ENCODE data around the gene KIRREL1.

Gene KIRREL1

DNA sequence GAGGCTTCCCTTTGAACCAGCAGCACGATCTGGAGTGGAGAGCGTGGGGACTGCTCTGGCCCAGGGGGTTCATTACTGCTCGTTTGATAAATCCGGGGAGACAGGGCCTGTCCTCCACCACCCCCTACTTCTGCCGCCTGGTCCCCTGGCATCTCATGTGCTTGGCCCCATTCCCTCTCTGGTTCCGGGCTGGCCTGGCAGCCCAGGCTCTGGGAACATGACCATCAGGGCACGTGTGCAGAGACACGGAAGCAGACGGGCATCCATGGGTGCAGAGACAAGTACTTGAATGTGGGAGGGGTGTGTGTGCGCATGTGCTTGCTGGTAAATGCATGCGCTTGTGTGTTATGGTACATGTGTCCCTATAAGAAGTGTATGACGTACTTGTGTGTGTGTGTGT lies 75.5 kb downstream of the KIRREL1 start:
- no peak for DNase-seq (ENCODE audit: low read depth in 2 of 3, low spot score in 1 of 3)

DNA sequence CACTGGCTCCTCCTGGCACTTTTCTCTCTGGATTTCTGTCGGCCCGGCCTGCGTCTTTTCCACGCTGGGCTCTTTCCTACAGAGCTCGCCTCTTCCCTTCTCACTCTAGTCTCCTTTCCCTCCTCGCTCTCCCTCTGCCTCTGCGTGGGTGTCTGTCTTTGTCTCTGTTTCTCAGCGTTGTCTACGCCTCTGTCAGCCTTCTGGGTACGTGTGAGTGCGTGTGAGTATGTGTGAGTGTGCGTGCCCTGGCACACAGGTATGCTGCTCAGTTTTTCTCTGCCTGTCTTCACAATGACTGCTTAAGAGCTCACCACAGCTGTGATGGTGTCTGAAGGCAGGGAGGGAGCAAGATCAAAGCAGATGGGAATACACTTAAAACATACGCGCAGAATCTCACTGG lies 77.7 kb downstream of the KIRREL1 start:
- no peak for DNase-seq (ENCODE audit: low read depth in 2 of 3, low spot score in 1 of 3)

DNA sequence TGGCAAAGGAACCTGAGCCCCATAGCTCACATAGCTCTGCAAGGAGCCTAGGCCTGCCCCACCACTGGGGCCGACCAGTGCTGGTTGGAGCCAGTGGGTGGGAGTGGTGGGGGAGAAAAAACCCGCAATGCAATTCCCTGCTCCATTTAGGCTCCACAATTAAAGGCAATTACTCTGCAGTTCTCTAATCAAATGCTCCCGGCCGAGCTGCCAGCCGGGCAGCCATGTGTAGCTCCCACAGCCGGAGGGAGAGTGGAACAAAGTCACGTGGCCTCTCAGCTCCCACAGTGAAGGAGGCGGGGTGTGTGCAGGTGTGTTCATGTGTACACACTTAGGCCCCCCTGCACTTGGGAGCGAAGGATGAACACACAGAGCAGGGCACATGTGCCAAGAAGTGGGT lies 81.6 kb downstream of the KIRREL1 start:
- DNase-seq (ENCODE audit: low read depth in 2 of 3, low spot score in 1 of 3), result no peak

DNA sequence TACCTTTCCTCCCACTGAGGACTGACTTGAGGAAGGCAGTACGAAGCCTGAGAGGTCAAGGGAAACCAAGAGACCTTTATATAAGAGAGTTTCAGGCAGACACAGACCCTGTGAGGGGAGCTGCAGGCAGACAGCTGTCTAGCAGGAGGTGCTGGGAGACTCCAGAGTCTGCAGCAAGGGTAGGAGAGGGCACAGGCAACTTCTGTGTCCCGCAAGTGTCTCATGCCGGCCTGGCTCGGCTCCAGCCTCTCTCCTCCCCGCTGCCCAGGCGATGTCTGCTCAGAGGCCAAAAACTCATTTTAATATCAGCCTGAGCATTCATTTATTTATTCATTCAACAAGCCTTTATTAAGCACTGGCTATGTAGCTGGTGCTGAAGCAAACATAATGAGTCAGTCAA lies 83.0 kb downstream of the KIRREL1 start:
- DNase-seq (ENCODE audit: low read depth in 2 of 3, low spot score in 1 of 3), result no peak

DNA sequence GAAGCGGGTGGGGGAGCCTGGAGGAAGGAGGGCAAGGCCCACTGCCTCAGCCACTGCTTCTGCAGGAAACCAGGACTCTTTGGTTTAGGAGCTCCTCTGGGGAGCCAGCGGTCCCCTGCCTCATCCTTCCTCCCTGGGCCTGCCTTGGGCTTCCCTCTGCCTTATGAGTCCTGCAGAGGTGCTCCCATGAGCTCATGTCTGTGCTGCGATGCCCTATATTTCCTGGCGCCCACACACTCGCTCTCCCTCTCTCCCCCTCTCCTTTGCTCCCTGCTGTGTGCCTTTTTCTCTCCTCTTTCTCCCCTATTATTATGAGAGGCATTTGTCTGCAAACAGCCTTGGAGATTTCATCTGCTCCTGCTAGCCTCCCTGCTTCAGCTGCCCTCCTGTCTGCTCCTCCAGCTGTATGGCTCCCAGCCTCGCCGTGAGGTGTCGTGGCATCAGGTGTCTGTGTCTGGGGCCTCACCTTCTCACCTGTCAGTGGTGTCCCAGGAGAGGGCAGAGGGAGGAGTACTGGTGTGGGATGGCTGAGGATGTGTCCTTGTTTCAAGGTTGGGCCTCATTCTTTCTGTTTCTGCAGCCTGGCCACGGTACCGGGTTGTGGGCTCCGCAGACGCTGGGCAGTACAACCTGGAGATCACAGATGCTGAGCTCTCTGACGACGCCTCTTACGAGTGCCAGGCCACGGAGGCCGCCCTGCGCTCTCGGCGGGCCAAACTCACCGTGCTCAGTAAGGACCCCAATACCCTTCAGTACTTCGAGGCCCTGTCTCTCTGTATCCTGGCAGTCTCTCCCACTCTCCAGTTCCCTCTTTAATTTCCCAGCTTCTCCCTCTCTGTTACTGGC lies 84.2 kb downstream of the KIRREL1 start:
- DNase-seq (ENCODE audit: low read depth in 2 of 3, low spot score in 1 of 3), result no peak

DNA sequence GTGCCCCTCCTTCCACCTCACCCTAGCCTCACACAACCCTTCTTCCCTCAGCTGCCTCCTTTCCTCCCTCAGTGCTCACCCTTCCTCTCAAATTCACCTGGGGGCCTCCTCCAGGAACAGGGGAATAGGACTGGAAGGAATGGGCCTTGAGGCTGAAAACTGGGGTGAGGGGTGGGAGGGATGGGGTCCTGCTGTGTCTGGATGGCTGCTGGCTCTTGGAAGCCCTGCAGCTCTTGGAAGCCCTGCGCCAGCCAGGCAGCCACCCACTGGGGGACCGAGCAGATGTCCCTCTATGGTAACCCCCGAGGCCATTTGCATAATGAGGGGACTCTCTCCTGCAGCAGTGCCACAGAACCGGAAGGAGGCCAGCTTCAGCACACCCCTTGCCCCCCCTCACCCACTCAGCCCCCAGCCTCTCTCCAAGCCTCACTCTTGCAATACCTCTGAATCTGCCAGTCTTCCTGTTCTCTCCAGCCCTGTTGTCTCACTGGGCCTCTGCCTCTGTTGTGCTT lies 85.2 kb downstream of the KIRREL1 start:
- no peak for DNase-seq (ENCODE audit: low read depth in 2 of 3, low spot score in 1 of 3)

DNA sequence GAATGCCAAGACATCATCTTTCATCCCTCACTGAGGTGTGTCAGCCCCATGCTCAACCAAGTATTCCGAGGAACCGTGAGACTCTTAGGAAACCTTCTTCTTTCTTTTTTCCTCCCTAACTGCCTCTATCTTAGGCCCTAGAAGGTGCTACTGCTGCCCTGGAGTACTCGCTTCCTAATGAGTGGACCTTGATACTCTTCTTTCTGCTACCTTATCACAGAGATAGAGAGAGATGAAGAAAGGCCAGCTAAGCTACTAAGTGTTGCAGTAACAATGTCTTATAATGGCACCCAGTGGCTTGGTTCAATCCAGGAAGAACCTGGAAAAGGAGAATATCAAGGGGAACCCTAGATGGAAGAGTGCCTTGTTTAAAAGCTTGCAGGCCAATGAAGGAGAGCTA lies 86.6 kb downstream of the KIRREL1 start:
- DNase-seq (ENCODE audit: low read depth in 2 of 3, low spot score in 1 of 3), result no peak

DNA sequence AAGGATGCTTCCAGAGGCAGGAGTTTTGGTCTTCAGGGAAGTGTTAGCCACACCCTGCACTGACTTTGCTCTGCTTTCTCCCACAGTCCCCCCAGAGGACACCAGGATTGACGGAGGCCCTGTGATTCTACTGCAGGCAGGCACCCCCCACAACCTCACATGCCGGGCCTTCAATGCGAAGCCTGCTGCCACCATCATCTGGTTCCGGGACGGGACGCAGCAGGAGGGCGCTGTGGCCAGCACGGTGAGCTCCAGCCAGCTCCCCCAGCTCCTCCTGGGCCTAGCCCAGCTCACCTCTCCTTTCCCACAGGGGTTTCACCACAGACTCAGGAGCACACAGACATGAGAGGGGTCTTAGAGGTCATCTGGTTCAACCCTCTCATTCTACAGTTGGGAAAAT lies 90.9 kb downstream of the KIRREL1 start:
- DNase-seq (ENCODE audit: low read depth in 2 of 3, low spot score in 1 of 3), result no peak

DNA sequence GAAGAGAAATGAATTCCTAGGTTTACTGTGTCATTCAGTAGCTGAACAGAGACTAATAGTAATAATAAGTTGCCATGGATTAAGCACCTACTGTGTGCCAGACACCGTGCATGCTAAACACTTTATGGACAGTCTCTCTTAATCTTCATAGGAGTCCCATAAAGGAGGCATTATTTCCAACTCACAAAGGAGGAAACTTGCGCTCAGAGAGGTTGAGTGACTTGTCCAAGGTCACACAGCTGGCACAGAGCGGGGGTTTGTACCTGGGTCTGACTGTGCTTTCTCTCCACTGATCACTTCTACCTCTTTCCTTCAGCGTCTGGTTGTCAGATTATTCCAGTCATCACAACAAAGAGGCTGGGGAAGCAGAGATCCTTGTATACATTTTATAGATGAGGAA lies 91.3 kb downstream of the KIRREL1 start:
- DNase-seq (ENCODE audit: low read depth in 2 of 3, low spot score in 1 of 3), result no peak

DNA sequence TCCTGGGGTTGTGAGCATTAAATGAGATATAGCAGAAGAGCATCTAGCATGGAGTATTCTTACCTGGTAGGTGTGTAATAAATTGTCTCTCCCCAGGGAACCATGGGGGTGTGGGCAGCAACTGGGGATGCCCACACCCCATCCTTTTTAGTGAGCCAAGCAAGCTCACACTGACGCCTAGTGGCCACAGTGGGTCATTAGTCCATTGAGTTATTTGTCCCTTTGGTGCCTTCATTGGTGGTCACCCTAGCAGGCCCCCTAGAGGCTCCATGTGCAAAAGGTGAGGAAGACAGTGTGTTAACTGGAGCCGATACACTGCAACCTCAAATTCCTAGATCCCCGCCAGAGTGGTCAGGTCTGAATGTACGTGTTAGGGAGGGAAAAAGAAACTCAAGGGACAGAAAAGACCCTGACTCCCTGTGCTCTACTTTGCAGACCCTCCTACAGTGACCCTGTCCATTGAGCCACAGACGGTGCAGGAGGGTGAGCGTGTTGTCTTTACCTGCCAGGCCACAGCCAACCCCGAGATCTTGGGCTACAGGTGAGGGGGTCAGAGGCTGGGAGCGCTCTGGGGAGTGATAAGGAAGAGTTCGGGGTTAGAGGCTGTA lies 94.0 kb downstream of the KIRREL1 start:
- DNase-seq (ENCODE audit: low read depth in 2 of 3, low spot score in 1 of 3), result peak; percentile 3 to 15 (median 12)

DNA sequence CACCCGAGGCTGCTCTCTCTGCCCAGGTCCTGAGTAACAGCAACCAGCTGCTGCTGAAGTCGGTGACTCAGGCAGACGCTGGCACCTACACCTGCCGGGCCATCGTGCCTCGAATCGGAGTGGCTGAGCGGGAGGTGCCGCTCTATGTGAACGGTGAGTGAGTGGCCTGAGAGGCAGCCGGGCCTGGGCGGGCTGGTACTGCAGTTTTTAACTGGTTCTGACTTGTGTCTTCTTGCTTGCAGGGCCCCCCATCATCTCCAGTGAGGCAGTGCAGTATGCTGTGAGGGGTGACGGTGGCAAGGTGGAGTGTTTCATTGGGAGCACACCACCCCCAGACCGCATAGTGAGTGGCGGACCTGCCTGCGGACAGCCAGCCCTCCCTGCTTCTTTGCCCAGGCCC lies 96.0 kb downstream of the KIRREL1 start:
- no peak for DNase-seq (ENCODE audit: low read depth in 2 of 3, low spot score in 1 of 3)

DNA sequence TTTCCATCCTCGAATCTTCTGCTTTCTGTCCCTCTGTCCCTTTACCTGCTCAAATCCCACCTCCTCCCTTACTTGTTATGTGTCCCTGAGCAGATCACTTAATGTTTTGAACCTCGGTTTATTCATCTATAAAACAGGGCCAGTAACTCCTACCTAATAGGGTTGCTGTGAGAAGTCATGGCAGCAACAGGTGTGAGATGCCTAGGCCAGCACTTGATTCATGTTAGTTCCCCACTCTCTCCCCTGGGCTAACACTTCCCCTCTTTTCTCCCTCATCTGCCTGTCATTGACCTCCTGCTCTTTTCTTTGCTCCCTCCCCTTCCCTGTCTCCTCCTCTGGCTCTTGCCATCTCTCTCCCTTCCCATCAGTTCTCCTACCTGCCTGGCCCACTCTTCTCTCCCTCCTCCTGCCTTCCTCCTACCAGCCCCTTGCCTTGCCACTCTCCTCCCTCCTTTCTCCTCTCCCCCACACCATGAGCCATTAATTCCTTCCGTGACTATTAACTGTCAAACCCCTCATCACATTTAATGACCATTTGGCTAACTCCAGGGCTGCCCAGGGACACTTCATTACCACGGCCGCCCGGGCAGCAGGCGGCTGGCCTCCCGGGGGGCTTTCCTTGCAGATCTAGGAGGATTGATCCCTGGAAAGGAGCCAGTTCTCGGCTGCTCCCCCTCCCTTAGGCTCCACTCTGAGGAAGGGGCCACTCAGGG lies 96.6 kb downstream of the KIRREL1 start:
- no peak for DNase-seq (ENCODE audit: low read depth in 2 of 3, low spot score in 1 of 3)

DNA sequence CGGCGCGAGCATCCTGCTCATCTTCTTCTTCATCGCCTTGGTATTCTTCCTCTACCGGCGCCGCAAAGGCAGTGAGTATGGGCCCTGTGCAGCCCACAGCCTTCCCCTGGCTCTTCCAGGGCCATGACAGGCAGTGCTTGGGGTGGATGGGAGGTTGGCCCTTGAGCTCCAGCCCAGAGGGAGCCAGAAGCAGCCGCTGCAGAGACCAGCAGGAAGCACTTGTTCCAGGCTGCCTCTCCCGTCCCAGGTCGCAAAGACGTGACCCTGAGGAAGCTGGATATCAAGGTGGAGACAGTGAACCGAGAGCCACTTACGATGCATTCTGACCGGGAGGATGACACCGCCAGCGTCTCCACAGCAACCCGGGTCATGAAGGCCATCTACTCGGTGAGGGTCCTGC lies 99.9 kb downstream of the KIRREL1 start:
- no peak for DNase-seq (ENCODE audit: low read depth in 2 of 3, low spot score in 1 of 3)

DNA sequence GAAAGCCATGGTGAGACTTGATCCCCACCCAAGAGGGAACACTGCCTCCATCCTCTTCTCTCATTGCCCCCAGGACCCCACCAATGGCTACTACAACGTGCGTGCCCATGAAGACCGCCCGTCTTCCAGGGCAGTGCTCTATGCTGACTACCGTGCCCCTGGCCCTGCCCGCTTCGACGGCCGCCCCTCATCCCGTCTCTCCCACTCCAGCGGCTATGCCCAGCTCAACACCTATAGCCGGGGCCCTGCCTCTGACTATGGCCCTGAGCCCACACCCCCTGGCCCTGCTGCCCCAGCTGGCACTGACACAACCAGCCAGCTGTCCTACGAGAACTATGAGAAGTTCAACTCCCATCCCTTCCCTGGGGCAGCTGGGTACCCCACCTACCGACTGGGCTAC lies 101.1 kb downstream of the KIRREL1 start:
- DNase-seq (ENCODE audit: low read depth in 2 of 3, low spot score in 1 of 3), result no peak

DNA sequence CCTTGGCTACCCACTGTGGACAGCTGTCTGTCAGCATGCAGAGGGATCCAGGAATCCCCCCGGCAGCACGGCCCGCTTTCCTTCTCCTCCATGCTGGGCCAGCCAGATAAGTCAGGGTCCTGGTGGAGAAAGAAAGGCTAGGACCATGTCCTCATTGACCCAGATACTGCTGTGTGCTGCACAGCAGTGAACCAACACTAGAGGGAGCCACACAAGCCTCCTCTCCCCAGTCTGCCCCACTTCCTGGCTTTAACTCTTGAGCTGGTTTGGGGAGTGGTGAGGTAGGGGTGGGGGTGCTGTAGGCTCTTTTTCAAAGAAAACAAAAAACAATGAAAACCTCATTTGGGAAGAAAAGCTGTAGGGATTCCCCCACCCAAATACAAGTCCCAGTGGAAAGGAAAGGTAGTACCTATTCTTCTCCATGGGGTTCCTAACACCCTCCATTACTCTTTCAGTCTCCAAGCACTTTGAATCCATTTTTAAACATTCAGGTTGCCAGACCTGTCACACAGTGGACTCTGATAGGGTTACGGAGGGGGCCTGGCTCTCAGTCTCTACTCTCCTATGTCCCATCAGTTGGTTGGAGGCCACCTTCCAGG lies 102.4 kb downstream of the KIRREL1 start:
- peak in 1 of 3 donors; percentile 11 for DNase-seq (ENCODE audit: low read depth in 2 of 3, low spot score in 1 of 3)

DNA sequence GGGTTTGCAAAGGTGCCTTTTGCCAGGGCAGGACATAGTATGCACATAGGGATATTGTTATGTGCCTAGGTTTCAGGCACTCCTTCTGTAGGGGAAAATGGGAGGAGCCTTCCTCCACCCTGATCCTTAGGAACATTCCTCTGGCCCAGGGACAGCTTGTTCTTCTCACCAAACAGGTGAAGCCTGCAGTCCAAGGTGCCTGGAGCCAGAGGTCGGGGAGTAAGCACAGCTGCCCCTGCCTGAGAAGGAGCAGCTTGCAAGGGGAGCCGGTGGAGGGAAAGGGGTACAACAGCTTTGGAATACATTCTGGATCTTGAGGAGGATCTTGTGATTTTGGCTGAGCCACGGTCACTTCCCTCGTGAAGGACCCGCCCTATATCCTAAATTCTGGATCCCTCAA lies 104.8 kb downstream of the KIRREL1 start:
- DNase-seq (ENCODE audit: low read depth in 2 of 3, low spot score in 1 of 3), result no peak

DNA sequence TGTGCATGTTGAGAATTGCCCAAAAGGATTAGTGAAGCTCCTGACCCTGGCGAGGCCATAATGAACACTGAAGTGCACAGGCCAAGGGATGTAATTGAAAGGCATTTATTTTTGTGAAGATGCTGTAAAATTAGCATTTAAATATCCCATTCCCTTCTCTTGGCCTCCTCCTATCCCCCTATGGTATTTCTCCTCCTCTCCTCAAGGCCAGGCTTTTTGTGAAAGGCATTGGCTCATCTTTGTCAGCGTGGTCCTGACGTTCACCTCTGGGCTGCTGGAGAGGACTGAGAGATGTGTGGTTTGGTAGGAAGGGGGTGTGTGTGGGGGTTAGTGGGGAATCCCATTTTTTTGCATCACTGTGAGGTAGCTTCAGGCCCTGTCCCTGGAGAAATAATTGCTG lies 105.7 kb downstream of the KIRREL1 start:
- no peak for DNase-seq (ENCODE audit: low read depth in 2 of 3, low spot score in 1 of 3)

DNA sequence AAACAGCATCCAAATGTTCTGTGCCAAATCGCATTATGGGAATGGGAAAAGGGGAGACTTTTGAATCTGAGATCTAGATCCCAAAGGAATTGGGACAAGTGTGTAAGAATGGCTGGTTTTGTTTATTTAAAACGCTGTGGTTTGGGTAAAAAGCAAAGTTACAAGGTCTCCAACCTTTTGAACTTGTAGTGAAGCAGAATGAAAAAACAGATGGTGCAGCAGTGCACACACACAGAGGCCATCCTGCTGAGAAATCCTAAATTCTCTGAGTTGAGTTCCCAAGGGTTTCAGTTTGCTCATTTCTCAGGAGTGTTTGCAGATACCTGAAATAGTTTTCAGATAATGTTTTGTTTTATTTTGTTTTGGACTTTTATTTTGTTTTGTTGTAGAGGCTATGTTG lies 107.1 kb downstream of the KIRREL1 start:
- no peak for DNase-seq (ENCODE audit: low read depth in 2 of 3, low spot score in 1 of 3)

DNA sequence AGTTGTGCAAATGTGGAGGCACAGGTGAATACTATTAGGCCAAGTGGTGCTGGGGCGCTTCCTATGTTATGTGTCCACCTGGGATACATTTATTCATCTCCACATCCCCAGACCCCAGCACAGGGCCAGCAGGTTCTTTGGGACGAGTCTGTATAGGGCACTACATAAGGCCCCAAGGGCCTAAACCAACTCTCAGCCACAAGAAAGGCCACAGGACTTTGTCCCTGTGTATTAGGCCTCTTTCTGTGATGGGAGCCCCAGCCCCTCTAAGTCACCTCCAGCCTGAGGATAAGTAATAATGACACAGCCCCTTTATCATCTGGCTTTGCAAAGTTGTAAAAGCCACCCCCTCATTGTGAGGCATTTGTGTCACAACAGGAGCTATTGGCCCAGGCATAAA lies 108.0 kb downstream of the KIRREL1 start:
- DNase-seq (ENCODE audit: low read depth in 2 of 3, low spot score in 1 of 3), result no peak

DNA sequence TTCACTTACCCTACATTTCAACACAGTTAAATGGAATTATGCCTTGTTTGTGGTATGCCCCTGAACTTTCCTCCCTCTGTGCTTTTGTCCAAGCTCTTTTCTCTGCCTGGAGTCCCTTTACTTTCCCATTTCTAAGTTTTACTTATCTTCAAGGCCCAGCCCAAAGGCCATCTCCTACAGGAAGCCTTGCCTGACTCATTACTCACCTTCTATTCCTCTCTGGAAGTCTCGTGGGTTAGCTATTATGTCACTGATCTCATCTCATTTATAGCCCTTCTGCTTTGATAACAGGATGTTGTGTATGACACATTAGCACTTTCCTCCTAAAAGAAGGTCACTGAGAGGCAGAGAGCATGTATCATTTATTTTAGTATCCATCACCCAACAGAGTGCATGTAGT lies 108.5 kb downstream of the KIRREL1 start:
- DNase-seq (ENCODE audit: low read depth in 2 of 3, low spot score in 1 of 3), result no peak

DNA sequence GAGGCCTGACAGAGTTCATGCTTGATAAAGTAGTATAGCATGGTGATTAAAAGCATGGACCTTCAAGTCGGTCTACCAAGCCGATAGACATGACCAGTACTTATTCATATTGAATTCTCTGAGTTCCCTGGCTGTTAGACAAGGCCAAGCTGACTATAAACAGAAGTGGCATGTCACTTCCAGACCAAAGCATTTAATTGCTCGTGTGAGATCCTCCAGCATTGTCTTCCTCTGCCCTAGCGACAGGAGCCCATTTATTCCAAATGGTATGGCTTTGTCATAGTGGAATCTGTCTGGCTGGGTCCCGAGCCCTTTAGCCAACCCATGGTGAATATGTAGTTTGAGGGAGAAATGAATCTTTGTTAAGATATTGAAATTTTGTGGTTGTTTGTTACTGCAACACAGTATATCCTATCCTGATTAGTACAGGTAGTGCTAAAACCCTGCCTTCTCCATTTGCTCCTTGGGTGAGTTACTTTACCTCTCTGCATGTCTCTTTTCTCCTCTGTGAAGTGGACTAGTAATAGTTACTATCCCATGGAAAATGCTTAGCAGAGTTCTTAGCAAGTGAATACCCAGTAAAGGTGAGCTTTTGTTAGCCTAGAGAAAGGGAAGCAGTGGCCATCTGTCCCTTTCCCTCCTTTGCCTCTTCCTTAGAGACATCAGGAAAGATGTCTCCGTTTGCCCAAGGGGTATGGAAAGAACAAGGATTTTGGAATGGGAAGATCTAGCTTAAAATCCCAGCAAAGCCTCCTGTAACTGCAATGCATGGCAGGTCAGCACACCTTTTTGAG lies 109.6 kb downstream of the KIRREL1 start:
- DNase-seq (ENCODE audit: low read depth in 2 of 3, low spot score in 1 of 3), result no peak

All from stimulated activated CD4-positive, alpha-beta T cell treated with anti-CD3 and anti-CD28 coated beads, Interleukin-12 subunit alpha, Interleukin-12 subunit beta, amount 100 ng/mL, for 48 hours (primary cell).